KBM-7 (cell line): ENCODE data around the gene PTX4.
"Not testable (repeated sequence)": the region's sequence is repeated elsewhere in the genome, so short reads cannot be mapped to it uniquely, and the experiment has no call there.

Experiments
- DNase-seq: peaks from one replicate; pipeline ENCODE4 v3.0.0-alpha.2; 2015
- in situ Hi-C: fragments of 300-500 bp; cut with MboI; formaldehyde crosslinking; loops from 2 replicates; pipeline ENCODE4 v1.14.3; 2020; ENCODE audit warnings: low sequenced_read_pairs, low pct_unique_long_range_greater_than_20kb, mixed read lengths

The PTX4 gene

DNA sequence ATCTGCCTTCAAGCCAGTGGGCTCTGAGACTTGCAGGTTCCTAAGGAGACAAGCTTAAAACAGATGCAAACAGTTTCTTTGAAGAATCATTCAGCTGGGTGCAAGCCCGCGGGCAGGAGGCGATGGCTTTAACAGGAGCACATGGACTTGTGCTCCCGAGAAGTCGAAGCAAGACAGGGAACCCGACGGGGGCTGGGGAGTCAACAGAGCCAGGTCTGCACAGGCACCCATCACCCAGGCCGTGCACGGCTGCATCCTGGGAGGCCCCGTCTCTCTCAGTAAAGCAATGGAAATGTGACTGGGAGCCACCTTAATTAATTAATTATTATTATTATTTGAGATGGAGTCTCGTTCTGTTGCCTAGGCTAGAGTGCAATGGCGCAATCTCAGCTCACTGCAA is 333 bp upstream of the PTX4 start:
- DNase-seq = no peak
- in situ Hi-C loops = no loop called here

DNA sequence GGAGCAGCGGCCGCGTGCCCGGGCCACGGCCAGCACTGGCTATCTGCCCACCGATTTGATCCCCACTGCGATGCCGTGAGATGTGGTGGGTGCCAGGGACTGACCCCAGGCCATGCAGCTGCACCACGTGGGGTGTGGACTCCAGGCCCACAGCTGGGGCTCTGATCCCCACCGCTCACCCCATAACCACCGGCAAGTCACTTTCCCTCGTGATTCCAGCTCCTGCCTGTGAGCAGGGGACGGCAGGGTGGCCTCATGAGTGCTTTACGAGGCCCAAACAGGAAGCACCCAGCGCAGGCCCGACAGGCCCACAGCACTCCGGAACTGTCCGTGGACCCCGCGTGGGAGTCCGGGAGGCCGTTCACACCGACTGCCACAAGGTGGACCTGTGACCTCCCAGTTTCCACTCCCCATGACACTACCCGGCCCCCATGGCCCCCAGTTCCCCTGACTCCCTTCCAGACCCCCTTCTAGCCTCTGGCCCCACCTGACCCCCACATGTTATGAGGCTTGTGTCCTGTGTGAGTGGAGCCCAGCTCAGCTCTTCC is 616 bp downstream of the PTX4 start:
- no peak for DNase-seq
- in situ Hi-C loops = no loop called here

DNA sequence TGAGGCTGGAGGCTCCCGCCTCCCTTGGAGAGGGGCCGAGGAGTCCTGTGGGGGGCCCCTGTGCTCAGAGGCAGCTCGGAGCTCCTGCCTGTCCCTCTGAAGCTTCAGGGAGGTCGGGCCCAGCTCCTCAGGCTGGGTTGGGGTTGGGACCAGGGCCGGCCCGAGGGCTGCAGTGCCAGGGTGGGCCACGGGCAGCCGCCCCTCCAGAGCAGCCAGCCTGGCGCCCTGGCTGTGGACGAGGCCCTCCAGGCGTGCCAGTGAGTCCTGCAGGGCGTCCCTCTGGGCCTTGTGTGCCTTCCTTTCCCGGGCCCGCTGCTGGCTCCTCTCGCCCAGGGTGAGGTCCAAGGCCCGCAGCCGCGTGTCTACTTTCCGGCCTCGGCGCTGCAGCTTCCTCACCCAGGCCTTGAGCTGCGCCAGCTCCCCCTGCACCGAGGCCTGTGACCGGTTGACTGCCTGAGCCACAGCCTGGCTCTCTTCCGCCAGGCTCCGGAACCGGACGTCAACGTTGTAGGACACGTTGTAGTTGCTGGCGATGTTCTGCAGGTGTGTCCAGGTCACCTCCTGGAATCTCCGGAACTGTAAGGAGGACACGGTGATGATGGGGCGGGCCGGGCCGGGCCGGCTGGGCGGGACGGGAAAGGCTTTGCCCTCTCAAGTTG is 1.2 kb downstream of the PTX4 start:
- DNase-seq = no peak
- in situ Hi-C loops = no loop called here

DNA sequence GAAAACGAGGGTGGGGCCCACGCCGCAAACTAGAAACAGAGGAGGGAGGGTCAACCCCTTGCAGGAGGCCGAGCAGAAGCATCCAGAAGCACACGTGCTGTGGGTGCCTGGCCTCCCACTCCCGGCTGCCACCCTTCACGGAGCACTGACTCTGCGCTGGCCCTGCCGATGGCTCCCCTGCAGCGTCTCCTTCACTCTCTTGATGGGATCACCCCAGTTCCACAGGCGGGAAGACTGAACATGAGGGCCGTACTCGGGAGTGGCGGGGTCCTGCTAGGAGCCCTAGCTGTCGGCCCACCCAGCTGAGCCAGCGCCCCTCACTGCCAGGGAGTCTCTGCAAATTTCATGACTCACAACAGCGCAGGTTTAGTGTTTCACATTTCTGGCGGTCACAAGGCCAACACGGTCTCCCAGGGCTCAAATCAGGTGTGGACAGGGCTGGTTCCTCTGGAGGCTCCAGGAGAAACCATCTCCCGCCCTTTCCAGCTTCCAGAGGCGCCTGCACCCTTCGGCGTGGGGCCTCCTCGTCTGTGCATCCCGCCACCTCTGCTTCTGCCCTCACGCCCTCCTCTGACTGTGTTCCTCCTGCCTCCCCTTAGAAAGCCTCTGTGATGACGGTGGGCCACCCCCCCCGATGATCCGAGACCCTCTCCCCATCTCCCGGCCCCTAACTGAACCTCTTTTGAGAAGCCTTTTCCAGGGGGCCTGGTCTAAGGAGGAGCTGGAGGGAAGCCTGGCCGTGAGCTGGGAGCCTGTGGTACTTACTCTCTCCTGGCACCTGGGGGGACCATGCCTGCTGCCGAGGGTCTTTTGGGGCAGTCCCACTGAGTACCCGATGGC is 2.0 kb downstream of the PTX4 start:
- no peak for DNase-seq
- in situ Hi-C loops = no loop called here

DNA sequence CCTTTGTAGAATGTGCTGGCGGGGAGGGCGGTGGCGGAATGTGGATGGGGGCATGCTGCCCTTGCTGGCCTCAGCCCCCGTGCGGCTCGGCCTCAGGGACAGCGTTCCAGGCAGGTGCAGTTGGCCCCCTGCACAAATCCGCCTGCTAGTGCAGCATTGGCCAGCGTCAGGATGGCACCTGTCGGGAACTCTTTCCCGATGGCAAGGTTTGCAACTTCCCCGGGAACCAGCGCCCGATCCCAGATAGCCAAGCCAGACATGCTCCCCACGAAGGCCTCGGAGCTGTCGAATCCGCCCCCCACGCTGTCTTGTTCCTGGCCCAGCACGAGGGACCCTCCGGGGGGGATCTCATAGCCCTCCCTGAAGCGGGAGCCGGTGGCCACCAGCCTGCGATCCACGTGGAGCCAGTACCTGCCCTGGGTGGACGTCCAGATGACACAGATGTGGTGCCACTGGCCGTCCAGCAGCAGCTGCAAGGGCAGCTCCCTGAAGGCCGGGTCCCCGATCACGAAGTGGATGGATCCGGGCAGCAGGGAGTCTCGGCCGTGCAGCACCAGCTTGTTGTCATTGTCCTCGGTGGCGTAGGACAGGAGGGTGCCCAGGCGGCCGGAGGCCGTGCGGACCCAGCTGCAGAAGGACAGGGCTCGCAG is 2.8 kb downstream of the PTX4 start:
- DNase-seq = no peak

DNA sequence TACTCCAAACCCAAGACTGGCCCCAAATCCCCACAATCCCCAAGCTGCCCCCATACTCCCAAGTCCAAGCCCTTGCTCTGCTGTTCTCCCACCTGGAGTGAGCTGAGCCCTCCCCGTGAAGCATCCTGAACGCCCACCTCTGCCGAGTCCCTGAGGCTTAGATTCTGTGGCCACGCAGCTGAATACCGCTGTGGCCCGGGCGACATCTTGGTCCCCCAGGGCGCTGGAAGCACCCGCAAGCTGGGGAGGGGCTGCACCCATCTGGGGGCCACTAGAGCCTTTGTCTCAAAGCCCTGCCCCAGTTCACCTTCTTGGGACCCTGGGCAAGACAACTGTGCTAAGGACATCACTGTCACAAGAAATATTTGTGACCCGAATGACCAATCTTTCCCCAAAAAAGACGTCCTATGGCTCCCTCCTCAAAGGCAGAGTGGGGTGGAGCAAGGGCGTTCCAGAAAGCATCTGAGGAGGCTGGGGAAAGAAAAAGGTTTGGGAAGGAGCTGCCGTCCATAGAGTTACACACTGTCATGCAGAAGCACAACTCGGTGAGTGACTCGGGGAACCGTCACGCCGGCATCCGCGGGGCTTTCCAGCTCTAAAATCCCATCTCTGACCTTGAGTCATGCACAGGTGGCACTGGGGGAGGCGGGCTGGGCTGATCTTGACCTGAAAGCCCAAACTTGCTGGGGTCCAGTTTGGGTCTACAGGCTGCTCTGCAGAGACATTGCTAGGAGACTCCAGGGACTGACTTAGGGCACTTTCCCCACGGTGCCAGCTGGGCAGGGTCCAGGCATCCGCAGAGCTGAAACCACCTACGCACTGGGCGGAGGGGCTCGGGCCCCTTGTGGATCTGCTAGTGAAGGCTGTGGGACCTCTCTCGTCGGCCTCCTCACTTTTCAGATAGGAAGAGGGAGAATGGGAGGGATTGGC is 6.6 kb downstream of the PTX4 start:
- DNase-seq = no peak
- in situ Hi-C loops = no loop called here

More for the DNA sequence above, 2.8 kb downstream of the PTX4 start:
- in situ Hi-C loops = no loop called here

DNA sequence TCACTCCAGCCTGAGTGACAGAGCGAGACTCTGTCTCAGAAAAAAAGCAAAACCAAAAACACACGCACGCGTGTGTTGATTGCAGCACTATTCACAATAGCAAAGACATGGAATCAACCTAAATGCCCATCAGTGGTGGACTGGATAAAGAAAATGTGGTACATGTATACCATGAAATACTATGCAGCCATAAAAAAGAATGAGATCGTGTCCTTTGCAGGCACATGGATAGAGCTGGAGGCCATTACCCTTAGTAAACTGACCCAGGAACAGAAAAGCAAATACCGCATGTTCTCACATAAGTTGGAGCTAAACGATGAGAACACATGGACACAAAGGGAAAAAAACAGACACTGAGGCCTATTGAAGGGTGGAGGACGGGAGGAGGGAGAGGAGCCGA is 9.8 kb downstream of the PTX4 start:
- in situ Hi-C loops, DNase-seq: not testable (repeated sequence)

DNA sequence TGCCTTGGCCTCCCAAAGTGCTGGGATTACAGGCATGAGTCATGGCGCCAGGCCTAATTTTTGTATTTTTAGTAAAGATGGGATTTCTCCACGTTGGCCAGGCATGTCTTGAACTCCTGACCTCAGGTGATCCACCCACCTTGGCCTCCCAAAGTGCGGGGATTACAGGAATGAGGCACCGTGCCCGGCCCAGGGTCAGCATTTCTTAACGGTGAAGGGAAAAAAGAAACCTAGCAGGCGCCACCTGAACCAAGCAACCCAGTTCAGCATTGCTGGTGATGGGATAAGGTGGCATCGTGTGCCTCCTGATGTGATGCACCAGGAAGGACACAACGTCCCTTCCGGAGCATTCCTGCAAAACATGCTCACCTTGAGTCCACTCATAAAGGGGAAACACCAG is 11.7 kb downstream of the PTX4 start:
- no peak for DNase-seq
- in situ Hi-C loops = no loop called here

DNA sequence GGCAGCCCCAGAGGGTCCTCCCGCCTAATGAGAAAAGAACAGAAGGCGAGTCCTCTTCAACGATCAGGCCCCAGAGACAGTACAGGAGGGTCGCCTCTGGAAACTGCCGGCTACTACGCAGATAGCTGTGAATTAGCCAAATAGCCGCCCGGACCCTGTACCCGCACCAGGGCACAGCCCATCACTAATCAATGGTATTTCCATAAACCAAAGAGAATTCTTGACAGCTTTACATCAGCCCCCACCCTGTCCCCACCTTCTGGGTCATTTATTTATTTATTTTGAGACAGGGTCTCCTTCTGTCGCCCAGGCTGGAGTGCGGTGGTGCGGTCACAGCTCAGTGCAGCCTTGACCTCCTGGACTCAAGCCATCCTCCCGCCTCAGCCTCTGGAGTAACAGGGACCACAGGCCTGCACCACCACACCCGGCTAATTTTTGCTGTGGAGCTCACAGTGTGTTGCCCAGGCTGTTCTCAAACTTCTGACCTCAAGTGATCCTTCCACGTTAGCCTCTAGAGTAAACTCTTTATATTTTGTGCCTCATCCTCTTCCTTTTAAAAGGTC is 13.1 kb downstream of the PTX4 start:
- in situ Hi-C loops = no loop called here
- DNase-seq = no peak

DNA sequence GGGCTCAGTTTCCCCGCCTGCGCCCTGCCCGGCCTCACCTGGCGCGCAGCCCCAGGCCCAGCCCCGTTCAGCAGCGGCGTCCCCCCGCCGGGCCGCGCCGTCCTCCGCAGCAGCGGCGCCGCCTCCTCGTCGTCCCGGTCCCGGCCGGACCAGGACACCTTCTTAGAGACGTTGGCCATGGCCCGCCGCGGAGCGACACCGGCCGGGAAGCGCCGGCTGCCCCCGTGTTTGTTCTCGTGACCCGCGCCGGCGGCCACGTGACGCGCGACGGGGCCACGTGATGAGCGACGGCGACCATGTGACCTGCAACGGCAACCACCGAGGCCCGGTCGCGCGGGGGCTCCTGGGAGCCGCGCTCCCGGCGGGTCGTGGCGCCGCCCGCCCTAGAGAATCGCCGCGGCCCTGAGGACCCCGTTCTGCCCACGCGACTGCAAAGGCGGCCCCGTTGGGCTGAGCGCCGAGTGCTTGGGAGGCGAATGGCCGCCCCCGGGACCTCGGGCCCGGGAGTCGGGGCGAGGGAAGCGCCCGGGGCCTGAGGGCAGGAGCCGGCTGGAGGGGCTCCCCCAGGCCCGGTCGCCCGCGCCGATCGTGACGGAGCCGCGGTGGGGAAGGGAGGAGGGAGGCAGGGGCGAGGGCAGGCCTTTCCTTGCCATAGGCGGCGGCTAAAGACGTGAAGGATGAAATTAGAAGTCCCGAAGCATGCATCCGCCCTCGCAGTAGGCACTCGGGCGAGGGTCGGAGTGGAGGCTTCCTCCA is 13.8 kb downstream of the PTX4 start, which contains the start of gene CLCN7:
Gene CLCN7 (minus strand): TSS at position 233 of the 756 bp plus-strand sequence. CDS start 54 bp downstream, at position 179.
- in situ Hi-C loops = no loop called here
- peak; percentile 81 for DNase-seq

DNA sequence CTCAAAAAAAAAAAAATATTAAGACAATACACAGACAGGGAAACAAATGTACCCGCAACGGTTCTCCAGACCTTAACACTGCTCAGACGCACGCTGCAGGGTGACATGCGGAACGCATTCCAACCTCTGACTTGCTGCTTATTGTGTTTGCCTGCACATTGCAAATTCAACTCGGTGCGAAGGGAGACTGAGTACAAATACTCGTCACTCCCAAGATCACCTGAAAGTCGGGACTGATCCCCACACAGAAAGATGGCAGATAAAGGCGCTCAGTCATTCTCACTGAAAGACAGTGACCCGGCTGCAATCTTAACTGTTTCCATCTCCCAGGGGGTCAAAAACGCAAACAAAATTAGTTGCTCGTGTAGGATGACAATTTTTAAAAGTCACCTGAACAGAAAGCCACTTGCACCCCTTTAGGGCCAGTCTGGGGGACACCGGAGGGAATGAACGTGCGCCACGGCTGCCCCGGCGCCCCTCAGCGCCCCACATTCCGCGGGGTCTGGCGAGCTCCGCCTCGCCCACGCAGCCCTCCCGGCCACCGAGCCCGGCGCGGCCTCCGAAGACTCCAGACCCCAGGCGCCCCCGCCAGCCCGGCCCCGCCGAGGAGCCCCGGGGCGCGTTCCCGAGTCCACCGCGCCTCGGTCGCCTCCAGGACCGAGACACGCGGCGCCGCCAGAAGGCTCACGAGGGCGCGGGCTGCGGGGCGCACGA is 14.5 kb downstream of the PTX4 start:
- in situ Hi-C loops = no loop called here
- DNase-seq = peak; percentile 32

DNA sequence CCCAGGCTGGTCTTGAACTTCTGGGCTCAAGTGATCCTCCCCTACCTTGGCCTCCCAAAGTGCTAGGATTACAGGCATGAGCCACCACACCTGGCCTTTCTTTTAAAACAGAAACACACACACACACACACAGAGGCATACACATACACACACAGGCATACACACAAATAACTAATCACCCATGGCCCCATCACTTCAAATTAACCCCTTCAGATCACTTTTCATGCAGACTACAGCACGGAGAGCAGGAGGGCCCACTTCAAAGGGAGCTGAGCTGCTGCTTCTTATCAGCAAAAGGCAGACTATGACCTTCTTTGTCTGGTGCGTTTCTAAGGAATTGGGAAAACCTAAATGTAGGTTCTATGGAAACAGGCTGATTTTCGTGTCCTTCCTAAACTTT is 15.8 kb downstream of the PTX4 start:
- DNase-seq = peak; percentile 34
- in situ Hi-C loops = no loop called here

DNA sequence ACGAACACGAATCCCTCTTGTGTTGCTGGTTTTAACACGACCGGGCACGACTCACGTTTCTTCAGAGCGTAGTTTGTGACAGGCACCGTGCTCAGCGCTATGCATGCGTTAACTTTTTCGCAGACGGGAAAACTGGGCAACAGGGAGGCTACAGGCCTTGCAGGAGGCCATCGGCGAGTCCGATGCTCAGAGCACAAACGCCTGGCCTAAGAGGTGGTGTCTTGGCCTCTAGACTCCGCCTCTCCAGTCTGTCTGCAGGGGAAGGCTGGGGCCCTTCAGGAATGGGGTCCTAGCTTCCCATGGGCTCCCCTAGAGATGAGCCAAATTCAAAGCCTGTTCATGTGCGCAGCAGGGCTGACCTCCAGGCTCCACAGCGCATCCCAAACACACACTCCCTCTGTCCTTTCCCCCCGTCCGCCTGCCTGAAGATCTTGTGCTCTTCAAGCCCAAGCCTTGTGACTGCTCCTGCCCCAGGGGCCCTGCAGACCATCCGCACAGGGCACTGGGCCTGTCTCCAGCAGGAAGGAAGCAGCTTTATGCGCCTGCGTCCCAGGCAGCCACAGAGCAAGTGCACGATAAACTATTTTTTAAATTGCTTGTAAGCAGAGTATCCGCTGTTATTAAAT is 17.1 kb downstream of the PTX4 start:
- DNase-seq = peak; percentile 68
- in situ Hi-C loops = no loop called here

DNA sequence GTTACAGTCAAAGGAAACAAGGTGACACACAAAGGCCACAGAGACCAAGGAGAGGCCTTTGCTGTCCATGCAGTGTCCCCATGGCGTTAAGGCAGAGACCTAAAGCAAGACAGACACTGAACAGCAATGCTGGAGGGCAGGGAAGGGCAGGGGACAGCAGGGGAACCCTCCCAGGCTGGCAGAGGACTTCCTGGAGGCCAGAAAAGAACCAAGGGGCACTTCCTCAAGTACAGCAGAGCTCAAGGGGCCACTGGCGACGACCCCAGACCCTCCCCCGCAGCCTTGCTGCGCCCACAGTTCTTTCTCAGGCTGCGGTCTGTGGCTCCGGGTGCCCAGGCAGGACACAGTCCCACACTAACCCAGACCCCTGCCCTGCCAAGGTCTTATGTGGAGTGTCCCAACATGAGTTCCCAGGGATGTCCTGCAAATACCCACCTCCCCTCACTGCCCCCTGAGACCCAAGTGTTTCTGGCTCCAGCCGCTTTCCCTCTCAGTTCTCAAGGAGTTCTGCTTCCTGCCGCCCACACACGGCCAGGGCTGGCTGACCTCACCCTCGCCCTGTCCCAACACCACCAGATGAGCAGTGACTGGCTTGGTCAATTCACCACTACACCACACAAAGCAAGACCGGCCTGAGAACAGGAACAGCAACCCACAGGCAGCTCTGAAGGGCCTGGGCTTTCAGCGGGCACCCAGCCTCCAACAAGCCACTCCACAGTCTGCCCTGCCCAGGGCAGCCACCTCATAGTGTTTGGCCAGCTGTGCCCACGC is 18.1 kb downstream of the PTX4 start:
- peak; percentile 70 for DNase-seq
- in situ Hi-C loops = no loop called here

DNA sequence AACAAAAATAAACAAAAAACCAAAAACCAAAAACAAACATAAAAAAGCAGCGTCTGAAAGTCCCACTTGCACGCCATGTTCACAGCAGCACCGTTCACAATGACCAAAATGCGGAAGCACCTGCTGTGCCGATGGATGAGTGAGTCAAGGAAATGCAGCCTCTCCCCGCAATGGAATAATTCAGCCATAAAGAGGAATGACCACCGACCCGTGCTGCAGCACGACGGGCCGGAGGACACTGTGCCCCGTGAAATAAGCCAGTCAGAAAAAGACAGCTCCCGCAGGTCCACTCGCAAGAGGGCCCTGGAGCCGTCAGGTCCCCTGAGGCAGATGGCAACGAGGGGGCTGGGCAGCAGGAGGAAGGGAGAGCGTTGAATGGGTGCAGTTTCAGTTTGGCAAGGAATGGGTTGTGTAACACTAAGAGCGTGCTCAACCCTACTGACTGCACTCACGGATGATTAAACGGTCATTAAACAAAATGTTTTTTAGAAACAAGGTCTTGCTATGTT is 19.0 kb downstream of the PTX4 start:
- in situ Hi-C loops = no loop called here
- DNase-seq = peak; percentile 92

DNA sequence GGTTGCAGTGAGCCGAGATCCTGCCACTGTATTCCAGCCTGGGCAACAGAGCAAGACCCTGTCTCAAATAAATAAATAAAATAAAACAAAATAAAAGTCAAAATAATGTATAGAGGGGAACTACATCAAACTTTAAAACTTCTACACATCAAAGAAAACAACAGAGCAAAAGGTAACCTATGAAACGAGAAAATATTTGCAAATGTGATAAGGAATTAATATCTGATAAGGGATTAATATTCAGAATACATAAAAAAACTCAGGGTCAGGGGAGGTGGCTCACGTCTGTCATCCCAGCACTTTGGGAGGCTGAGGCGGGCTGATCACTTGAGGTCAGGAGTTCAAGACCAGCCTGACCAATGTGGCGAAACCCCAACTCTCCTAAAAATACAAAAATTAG is 19.6 kb downstream of the PTX4 start:
- DNase-seq, in situ Hi-C loops: not testable (repeated sequence)
